NCI-H82 treated with DMSO at 0.1 percent for 48 hours (cell line): ENCODE data around the gene GALR2.
"Not testable (repeated sequence)": the region's sequence is repeated elsewhere in the genome, so short reads cannot be mapped to it uniquely, and the experiment has no call there.

ENCODE experiments used
- DNase-seq: peaks from one replicate; lab custom pipeline; 2025; ENCODE audit not compliant: unreplicated experiment; lab: John Stamatoyannopoulos, UW

Gene GALR2

DNA sequence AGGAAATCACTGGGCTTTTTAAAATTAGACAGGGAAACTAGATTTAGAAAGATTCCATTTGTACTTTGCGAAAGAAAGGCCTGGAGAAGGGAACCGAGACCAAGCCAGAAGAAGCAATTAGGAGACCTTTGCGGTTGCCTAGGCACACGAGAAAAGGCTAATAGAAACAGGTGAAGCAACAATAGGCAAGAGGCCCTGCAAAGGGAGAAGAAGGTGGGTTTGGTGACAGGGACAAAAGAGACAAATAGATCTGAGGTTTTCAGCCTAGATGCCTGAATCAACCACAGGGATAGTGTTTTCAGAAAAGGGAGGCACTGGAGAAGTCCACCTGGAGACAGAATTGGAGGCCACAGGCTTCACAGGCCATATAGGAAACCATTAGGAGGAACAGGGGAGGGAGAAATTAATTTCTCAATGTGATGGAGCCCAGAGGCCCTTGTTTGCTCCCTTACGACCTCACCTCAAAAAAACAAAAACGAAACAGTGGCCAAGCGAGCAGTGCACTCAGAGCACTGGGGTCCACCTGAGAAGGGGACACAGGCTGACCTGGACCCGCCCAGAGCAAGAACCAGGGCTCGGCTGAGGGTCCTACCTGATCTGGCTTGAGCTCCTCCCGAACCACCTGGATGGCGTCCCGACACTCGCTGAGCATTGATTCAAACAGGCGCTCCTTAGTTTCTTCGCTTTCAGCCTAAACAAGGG lies 24.6 kb upstream of the GALR2 start:
- no peak for DNase-seq

DNA sequence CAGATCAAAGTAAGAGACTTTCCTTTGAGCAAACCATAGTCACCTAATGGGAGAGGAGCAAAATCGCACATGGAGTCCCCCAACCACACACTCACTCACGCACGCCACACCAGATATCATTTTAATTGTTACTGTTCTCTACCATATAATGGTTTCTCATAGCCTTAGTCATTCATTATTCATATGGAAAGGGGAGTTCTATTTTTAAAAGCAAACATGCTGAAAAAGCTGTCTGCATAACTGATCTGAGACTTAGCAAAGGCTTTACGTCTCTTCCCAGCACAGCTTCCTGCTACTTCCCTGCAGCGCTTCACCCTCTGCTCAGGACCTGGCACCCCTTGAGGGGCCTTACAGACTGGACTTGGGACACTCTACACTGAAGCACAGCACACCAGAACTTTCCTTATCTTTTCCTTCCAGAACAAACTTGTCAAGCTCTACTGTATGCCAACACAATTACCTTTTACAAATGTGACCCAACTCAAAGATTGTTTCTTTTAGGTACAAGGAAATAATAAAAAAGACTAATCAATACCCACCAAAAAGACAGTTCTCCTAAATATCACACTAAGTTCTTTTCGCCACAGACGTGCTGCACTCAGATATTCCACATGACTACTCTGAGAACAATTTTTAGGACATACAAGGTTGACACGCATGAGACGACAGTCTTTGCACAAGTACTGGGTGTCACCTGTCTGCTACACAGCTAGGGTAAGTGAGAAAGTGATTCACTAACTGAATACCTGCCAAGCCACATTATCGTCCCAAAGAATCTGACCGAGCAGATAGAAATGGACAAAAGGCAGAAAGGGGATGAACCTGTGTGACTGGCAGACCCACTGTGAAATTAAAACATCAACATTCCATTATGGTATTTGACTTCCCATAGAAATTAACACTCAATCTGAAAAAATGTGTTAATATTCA lies 23.8 kb upstream of the GALR2 start:
- DNase-seq, result no peak

DNA sequence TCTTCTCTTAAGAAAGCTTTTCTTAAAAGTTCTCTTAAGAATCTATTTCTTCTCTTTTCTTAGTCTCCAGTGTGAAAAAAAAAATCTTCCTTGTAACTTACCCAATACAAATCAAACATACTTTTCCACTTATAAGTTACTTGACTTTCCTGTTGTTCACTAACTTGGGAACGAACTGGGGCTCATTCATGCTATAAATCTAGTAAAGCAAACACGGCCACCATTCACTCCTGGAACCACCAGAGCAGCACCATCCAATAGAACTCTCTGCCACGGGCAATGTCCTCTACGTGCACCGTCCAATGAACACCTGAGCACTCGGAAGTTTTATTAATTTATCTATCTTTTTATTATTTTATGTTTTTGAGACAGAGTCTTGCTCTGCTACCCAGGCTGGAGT lies 23.0 kb upstream of the GALR2 start:
- no peak for DNase-seq

DNA sequence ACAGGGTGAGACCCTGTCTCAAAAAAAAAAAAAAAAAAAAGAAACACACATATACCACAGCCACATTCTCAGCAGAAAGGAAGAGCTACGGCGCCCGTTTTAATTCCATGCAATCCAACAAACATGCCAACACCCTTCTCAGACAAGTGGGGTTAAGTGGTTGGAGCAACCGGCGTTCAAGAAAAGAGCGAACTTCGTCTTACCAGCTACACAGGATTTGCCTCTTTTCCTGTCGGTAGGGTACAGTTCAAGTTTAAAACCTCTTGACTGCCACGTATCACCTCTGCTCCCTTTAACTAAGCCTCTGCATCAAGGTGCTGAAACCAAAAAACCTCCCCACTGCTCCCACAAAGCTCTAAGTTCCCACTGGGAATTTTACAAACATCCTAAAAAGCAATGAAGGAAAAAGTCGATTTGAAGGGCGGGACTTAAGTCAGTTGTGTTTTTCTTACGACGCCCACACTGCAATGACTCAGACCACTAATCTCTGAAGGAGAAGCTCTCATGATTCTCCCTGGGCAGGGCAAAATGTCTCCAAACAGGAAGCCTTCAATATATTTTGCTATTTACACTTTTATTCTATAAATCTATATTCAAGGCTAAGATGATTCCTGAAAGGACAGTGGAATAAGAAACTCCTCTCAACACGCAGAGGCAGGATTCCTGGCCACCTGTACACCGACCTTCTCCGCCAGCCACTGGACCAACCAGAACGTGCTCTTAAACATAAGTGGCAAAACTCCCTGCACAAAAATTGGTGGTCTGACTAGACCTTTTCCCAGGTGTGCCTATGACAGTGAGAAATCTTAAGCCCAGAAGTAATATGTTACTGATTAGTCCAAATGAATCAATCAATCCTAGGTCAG lies 21.1 kb upstream of the GALR2 start:
- no peak for DNase-seq

DNA sequence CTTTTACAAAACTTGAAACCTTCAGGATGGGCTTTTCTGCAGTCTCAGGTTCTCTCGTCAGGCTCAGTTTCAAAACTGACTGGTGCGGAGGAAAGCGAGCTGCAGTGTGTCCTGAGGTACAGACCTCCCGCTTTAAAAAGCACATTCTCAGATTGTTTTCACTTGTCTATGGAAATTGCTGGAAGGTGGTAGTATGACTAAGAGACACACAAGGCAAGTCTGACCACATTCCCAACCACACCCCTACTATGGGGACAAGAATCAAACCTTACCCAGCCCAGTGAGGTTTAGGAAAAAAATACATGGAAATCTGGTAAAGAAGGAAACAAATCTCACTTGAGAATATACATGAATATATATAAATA lies 20.5 kb upstream of the GALR2 start:
- no peak for DNase-seq

DNA sequence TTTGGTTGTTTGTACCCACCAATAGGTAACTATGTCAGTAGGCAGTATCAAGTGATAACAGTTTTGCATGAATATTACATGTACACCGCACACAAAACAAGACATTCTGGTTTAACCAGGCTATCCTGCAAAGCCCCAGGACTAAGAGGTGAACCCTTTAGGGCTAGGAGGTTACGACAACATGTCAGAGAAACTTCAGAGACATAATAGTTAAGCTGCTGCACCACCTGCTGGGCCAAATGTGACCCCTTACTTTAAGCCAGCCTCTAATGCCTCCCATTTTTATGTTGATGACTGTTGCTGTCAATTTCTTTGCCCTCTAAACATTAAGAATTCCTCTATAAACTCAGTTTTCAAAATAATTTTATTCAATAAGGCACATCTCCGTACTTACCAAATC lies 17.7 kb upstream of the GALR2 start:
- no peak for DNase-seq

DNA sequence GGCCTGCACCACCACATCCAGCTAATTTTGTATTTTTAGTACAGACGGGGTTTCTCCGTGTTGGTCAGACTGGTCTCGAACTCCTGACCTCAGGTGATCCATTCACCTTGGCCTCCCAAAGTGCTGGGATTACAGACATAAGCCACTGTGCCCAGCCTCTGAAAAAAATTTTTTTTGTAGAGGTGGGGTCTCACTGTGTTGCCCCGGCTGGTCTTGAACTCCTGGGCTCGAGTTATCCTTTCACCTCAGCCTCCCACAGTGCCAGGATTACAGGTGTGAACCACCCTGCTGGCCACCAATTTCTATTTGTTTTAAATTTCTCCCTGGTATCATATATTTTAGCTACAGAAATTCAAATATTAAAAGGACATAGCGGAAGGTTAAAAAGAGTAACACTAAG lies 16.3 kb upstream of the GALR2 start:
- DNase-seq, result not testable (repeated sequence)

DNA sequence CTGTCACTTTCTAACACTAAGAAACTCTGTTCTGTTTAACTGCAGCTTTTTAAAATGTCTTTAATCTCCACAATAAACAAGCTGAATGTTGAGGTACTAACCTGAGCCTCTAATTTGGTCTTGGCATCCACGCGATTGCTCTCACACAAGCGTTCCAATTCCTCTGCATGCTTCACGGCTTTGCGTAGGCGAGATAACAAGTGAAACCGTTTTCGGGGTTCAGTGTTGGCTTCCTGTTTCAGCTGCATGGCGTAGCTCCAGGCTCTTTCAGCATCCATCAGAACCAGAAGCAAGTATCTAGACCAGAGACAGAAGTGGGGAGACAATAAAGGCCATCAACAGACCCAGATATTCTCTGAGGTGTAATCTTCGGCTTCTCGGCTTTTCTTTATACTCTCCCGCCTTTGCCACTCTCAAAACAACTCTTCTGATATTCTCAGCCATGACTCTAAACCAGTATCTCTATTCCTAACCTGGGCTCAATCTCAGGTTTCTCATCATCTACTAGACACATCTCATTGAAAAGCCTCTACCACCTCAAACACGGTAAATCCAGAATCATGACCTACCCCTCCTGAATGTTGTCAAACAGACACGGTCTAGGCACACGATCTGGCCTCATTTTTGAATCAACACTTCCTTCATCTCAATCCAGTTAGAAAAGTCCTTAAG lies 10.6 kb upstream of the GALR2 start:
- DNase-seq, result no peak

DNA sequence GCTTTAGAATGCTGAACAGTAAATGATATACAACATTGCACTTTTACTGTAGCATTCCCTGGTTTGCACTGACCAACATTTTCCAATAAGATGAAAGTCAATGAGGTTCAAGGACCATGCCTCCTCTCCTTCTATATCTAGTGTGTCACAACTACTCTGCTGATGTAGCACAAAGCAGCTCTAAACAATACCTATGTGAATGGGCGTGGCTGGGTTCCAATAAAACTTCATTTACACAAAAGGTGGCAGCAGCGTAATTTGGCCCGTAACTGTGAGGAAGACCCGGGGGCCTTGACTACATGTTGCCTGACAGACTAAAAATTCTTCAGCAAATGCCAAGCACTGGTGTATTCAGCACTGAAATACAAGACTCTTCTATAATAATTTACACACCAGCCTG lies 8.8 kb upstream of the GALR2 start:
- no peak for DNase-seq

DNA sequence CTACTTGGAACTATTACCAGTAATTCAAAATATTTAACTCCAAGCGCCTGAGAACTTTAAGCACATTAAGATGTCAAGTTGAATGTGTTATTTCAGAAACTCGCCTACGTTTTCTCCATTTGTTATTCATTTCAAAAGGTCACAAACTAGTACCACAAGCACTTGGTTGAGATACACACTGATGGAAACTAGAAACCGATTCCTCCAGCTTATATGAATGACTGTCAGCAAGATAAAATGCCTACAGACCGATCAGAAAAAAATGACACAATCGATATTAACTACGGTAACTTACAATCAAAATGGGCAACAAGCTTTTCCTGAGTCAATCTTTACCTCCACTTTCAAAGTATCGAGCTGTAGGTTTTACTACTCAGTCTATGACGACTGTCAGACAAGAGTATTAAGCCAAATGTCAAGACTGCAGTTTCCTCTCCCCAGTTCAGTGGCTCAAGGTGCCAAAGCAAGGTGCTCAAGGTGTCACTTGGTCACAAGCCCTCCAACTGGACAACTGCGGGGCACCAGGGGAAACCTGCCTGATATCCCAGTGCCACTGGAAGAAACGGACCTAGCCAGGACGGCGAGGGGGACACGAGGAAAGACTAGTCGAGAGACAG lies 2.9 kb upstream of the GALR2 start:
- DNase-seq, result no peak

DNA sequence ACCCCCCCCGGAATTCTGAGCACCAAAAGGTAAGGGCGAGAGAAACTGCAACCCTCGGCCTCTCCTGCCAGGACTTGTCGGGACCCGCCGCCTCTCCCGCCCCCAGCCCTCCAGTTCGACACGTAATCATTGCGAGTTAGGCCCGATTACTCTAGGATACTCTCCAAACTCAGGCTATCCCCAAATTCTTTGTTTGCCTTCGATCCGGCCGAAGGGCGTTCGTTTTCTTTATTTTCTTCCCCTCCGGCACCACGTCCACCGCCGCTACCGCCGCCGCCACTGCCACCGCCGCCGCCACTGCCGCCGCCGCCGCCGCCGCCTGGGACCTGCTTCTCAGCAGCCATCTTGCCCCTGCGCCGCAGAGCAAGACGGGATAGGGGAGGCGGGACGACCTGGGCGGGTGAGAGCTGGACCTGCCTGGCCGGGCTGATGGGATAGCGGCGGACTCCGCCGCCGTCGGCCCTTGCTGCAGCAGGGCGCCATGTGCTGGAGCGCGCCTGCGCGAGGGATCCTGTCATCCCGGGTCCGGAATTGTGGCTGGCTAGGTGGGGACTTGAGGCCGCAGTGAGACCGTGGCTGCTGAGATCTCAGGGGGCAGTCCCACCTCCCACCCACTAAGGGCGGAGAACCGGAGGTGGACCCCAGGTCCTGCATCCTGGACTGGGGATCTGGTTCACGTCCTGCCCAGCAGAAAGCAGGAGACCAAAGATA lies 2.3 kb upstream of the GALR2 start, which contains the start of gene SRP68:
SRP68 (minus strand) TSS at position 370 of the 711 bp plus-strand sequence; CDS start at position 344, 26 bp downstream.
- DNase-seq, result peak; percentile 80

DNA sequence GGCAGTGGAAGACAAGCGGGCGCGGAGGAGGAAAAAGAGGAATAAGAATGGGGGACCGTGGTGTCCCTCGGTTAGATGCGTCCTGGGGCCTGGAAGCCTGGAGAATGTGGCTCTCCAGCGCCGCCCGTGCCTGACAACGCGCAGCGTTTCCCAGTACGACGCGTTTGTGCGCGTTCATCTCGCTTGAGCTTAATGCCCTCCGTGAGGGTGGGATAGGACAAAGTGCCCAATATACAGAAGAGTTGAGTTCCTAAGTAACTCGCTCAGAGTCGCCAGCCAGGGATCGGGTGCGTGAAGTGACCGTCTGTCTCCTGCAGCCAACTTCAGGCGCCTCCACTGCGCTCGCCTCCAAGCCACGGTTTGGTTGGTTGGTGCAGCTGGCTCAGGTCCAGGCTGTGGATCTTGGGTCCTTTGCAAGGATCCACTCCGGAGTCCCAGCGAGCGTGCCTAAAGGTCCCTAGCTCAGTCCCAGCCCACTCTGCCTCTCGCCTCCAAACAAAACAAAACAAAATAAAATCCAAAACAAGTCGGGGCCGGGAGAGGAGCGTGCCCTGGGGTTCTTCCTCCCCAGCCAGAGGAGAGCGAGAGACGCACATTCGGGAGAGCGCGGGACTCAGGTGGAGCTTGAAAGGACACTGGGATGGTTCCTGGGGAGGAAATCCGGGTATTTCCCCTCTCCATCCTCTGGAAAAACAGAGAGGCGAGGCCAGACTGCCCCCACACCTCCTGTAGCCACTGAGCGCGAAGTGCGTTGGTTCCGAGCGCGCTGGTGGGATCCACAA lies 974 bp downstream of the GALR2 start:
- no peak for DNase-seq

DNA sequence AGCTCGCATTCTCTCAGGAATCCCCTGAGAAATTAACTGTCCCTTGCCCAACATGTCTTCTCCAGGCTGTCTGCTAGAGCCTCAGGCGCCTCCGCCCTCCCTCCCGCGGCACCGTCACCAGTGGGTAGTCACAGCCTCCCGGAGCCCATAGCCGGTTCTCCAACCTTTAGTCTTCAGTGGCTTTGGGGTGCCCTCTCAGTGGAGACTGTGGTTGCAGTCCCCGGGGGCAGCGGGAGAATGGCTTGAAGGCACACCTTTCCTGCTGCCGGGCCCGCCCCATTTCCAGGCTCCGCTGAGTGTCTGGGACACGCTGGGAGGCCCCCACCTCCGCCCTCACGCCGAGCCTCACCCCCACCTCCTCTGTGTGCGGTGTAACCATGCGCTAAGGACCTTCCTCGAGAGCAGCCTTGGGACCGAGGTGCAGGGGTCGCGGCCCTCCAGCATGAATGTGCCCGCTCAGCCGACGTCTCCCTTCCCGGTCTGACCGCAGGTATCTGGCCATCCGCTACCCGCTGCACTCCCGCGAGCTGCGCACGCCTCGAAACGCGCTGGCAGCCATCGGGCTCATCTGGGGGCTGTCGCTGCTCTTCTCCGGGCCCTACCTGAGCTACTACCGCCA lies 1.7 kb downstream of the GALR2 start:
- no peak for DNase-seq

DNA sequence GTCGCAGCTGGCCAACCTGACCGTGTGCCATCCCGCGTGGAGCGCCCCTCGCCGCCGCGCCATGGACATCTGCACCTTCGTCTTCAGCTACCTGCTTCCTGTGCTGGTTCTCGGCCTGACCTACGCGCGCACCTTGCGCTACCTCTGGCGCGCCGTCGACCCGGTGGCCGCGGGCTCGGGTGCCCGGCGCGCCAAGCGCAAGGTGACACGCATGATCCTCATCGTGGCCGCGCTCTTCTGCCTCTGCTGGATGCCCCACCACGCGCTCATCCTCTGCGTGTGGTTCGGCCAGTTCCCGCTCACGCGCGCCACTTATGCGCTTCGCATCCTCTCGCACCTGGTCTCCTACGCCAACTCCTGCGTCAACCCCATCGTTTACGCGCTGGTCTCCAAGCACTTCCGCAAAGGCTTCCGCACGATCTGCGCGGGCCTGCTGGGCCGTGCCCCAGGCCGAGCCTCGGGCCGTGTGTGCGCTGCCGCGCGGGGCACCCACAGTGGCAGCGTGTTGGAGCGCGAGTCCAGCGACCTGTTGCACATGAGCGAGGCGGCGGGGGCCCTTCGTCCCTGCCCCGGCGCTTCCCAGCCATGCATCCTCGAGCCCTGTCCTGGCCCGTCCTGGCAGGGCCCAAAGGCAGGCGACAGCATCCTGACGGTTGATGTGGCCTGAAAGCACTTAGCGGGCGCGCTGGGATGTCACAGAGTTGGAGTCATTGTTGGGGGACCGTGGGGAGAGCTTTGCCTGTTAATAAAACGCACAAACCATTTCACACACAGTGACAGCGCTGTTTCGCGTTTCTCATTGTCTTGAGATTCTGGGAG lies 2.4 kb downstream of the GALR2 start:
- no peak for DNase-seq

DNA sequence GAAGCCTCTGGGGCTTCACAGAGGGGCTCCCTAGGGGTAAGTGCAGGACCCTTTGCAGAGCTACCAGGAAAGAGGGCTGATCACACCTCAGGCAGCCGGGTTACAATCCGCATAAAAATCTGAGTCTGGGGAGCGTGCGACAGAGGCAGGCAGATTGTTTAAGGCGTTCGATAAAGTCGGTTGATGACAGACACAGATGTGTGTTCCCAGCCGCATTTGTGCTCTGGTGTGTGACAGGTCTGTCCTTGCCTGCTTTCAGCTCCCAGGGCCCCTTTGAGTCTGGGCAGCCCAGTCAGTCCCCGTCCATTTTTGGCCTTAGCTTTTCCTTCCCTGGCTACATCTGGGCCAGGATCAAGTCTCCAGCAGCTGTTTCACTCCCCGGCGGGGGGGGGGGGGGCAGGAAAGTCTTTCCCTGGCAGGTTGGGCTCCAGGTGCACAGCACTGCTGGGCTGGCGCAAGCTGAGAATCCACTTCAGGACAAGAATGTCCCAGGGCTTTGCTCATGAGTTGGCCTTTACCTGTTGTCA lies 3.1 kb downstream of the GALR2 start:
- no peak for DNase-seq

DNA sequence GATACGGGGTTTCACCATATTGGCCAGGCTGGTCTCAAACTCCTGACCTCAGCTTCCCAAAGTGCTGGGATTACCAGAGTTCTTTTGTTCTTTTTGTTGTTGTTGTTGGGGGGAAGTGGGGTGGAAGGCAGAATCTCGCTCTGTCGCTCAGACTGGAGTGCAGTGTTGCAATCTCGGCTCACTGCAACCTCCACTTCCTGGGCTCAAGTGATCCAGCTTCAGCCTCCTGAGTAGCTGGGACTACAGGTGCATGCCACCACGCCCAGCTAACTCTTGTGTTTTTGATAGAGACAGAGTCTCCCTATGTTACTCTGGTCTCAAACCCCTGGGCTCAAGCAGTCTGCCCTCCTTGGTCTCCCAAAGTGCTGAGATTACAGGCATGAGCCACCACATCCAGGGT lies 3.8 kb downstream of the GALR2 start:
- DNase-seq, result not testable (repeated sequence)

DNA sequence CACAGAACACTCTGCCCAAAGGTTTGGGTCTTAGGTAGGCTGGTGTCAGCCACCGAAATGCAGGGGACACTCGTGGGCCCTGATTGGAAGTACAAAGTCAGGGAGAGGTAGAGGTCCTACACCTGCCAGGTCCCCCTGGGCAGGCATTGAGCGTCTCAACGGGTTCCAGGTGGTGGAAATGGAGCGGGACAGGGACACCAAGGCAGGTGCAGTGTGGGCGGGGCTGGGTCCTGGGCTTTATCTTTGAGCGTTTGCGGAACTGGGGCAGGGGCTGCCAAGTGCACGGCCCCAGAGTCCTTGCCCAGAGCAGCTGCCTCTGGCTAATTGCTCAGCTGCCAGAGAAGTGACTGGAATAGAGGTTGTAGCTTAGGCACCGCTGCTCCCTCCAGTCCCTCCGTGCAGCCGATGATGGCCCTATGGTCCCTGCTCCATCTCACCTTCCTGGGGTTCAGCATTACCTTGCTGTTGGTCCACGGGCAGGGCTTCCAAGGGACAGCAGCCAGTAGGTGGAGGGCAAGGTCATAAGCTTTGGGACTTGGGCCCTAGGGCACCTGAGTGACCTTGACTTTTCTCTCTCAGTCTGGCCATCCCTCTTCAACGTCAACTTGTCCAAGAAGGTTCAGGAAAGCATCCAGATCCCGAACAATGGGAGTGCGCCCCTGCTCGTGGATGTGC lies 4.4 kb downstream of the GALR2 start, which contains the start of gene ZACN:
ZACN (plus strand) TSS at position 323 of the 675 bp plus-strand sequence; CDS start at position 406, 83 bp downstream.
- no peak for DNase-seq
